ENCODE results near the gene IMP4.

GRCh38 chr2:130381145-130381544, 38.4 kb downstream of the IMP4 start:
- TF ChIP-seq SRSF4 (IDR thresholded peaks at IDR 0.05; ENCODE audit: low read depth, low read length, poor library complexity, severe bottlenecking) (no peak), CTCF (CRISPR knock-in tag; IDR thresholded peaks at IDR 0.05) (no peak), ELF1 (CRISPR knock-in tag; IDR thresholded peaks at IDR 0.05) (no peak), STAG1 (CRISPR knock-in tag; IDR thresholded peaks at IDR 0.05) (no peak), SETDB1 (CRISPR knock-in tag; IDR thresholded peaks at IDR 0.05; ENCODE audit: borderline replicate concordance) (no peak), PBX3 (CRISPR knock-in tag; IDR thresholded peaks at IDR 0.05; ENCODE audit: borderline replicate concordance) (no peak), POLR2AphosphoS5 (IDR thresholded peaks at IDR 0.05; ENCODE audit: low read depth, low read length) (no peak), PRDM10 (CRISPR knock-in tag; IDR thresholded peaks at IDR 0.05; ENCODE audit: low read depth) (no peak), NFYB (CRISPR knock-in tag; IDR thresholded peaks at IDR 0.05) (no peak), ZBTB7A (CRISPR knock-in tag; IDR thresholded peaks at IDR 0.05) (no peak), LCORL (IDR thresholded peaks at IDR 0.05) (no peak), LCORL (CRISPR knock-in tag; IDR thresholded peaks at IDR 0.05) (no peak)
